AG04449 (cell line): Measurements from ENCODE around the gene FRMPD1.
"Not testable (repeated sequence)": the region's sequence is repeated elsewhere in the genome, so short reads cannot be mapped to it uniquely, and the experiment has no call there.

Experiments used
- CTCF ChIA-PET: fragments of 350-600 bp; formaldehyde crosslinking; extraction: SDS; loops from one replicate; lab custom pipeline; 2021; ENCODE audit warnings: antibody characterized with exemption; lab: Yijun Ruan, JAX
- POLR2A ChIA-PET: fragments of 400-600, 350-600 bp; formaldehyde crosslinking; extraction: SDS; loops from one replicate; lab custom pipeline; 2020; ENCODE audit warnings: antibody characterized with exemption, inconsistent platforms; lab: Yijun Ruan, JAX
- DNase-seq: peaks from one replicate; pipeline ENCODE4 v3.0.0-alpha.2; 2010; ENCODE audit warnings: low read depth, low spot score
- H3K4me3 ChIP-seq: 2 replicates; pipeline ENCODE4 v1.5.1; 2011; ENCODE audit warnings: low read depth, mild to moderate bottlenecking, control low read depth, low read length
- CTCF ChIP-seq: IDR thresholded peaks from one replicate; pipeline ENCODE4 v1.5.1; 2011; ENCODE audit warnings: mild to moderate bottlenecking, moderate library complexity, low read length, control low read depth, inconsistent platforms; ENCODE audit not compliant: insufficient read depth; ENCODE audit errors: missing control alignments

Gene FRMPD1

GRCh38 chr9:37747271-37747753 is 96.6 kb downstream of the FRMPD1 start:
- TF ChIP-seq CTCF = peak; percentile 90
- no peak overlapping the region for H3K4me3 ChIP-seq
- ChIA-PET POLR2A (no interaction called here), CTCF (interaction anchor here (1.1 to 2.8 kb wide), 7 partner anchors 9 to 614 kb away, joined by 4 to 13 read pairs (median 6); no protein-coding TSS in a partner anchor)
- no peak for DNase-seq

DNA sequence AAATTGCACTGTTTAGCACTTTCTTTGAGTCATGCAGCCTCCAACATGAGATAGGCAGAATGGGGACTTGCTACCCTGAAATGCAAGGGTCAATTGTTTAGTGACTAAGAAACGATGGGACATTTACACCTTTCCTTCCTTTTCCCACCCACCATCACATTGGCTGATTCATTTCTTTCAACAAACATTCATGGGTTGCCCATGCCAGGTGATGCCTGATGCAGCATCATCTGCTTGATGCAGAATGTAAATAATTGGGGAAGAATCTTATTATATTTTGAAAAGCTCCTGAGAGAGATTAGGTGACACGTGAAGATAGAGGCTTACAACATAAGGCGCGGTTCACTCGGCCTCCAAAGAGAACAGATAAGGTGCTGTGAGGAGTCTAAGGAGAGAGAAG is 98.4 kb downstream of the FRMPD1 start:
- H3K4me3 ChIP-seq = no peak overlapping the region
- TF ChIP-seq CTCF = no peak
- POLR2A ChIA-PET = no interaction called here
- no peak for DNase-seq
- CTCF ChIA-PET = interaction anchor here (1.0 to 2.8 kb wide), 12 partner anchors 9 to 612 kb away, joined by 3 to 12 read pairs (median 5); partner anchors contain the start of gene DCAF10

DNA sequence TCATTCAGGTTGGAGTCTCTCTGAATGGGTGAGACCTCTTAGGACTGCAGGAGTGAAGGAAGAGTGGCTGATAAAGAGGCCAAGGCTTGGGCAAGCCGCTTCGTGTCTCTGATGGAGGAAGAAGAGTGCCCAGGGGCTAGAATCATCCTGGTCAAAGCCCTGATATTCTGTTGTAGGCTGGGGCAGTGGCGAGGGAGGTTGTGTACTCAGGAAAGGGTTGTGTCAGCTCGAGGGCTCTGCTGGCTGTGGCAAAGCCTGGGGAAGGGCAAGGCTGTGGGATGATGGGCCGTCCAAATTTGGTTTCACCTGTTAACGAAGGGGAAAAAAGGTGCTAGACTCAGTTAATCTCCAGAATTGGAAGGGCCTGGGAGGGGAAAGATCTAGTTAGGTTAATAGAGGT is 100.4 kb downstream of the FRMPD1 start:
- DNase-seq = no peak
- TF ChIP-seq CTCF = no peak
- no peak overlapping the region for H3K4me3 ChIP-seq
- ChIA-PET CTCF (no interaction called here), POLR2A (no interaction called here)

DNA sequence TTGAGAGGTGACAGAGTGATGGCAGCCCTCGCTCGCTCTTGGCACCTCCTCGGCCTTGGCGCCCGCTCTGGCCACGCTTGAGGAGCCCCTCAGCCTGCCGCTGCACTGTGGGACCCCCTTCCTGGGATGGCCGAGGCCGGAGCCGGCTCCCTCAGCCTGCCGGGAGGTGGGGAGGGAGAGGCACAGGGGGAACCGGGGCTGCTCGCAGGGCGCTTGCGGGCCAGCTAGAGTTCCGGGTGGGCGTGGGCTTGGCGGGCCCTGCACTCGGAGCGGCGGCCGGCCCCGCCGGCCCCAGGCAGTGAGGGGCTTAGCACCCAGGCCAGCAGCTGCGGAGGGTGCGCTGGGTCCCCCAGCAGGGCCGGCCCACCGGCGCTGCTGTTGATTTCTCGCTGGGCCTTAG is 101.0 kb downstream of the FRMPD1 start:
- H3K4me3 ChIP-seq, DNase-seq, POLR2A ChIA-PET: not testable (repeated sequence)
- CTCF ChIA-PET = interaction anchor here (0.8 kb wide), 1 partner anchor 512 kb away, joined by 3 read pairs; no protein-coding TSS in a partner anchor

DNA sequence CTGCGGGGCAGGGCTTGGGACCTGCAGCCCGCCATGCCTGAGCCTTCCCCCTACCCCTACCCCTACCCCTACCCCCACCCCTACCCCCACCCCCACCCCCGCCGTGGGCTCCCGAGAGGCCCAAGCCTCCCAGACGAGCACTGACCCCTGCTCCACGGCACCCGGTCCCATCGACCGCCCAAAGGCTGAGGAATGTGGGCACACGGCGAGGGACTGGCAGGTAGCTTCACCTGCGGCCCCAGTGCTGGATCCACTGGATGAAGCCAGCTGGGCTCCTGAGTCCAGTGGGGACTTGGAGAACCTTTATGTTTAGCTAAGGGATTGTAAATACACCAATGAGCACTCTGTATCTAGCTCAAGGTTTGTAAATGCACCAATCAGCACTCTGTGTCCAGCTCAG is 101.4 kb downstream of the FRMPD1 start:
- POLR2A ChIA-PET, H3K4me3 ChIP-seq, DNase-seq: not testable (repeated sequence)
- CTCF ChIA-PET = interaction anchor here (0.8 kb wide), 1 partner anchor 512 kb away, joined by 3 read pairs; no protein-coding TSS in a partner anchor

- CTCF ChIA-PET = interaction anchor here (0.8 to 0.9 kb wide), 2 partner anchors 150 to 511 kb away, joined by 3 read pairs; no protein-coding TSS in a partner anchor
- DNase-seq = no peak
- POLR2A ChIA-PET = no interaction called here
- peak overlapping the region; percentile 79 for H3K4me3 ChIP-seq
- no peak for TF ChIP-seq CTCF
Measured at GRCh38 chr9:37752642-37753488, 102.1 kb downstream of the FRMPD1 start.

- H3K4me3 ChIP-seq = peak within 1 kb of the TSS; percentile 79
- no peak for DNase-seq
- CTCF ChIA-PET = interaction anchor here (0.9 kb wide), 1 partner anchor 149 kb away, joined by 3 read pairs; no protein-coding TSS in a partner anchor
- TF ChIP-seq CTCF = no peak
- POLR2A ChIA-PET = no interaction called here
Measured at GRCh38 chr9:37753489-37754190, 102.9 kb downstream of the FRMPD1 start, which contains the start of gene TRMT10B. Gene TRMT10B, plus strand, starts transcription at chr9:37753805. Its CDS starts 8,127 bp downstream, at chr9:37761932.
